Measurements from ENCODE around the gene SETD6. TPM values are rescaled to one million over a fixed set of nuclear protein-coding genes. Genes with fewer than 3 reads are reported as not detected.
A peak's percentile ranks its signal among the peaks of the same experiment; 100 is the strongest.

The SETD6 gene
- total RNA-seq, 1 donor from 2014 or later: 25.0 TPM

- Histone ChIP-seq H3K27me3 (peaks cover 25% of the 10 kb centered on the region), H3K36me3 (no peaks in the 10 kb centered on the region), H4K20me1 (ENCODE audit: low read depth) (no peaks in the 10 kb centered on the region), H3K4me2 (no peak overlapping the region), H2AFZ (replicated peaks) (no peak overlapping the region), H3F3A (ENCODE audit: low read depth) (no peaks in the 10 kb centered on the region), H3K4me3 (no peak overlapping the region), H3K4me1 (peaks cover 10% of the 10 kb centered on the region), H3K9me3 (ENCODE audit: low read depth) (no peaks in the 10 kb centered on the region), H3K9ac (no peak overlapping the region), H3K79me2 (ENCODE audit: low read depth) (no peaks in the 10 kb centered on the region), H3K27ac (no peak overlapping the region)
- Mint-ChIP-seq H3K4me3 (no peak overlapping the region), H3K9me3 (no peaks in the 10 kb centered on the region), H3K27ac (no peak overlapping the region), H3K4me1 (peaks cover 7% of the 10 kb centered on the region), H3K27me3 (ENCODE audit: insufficient read depth, low read depth) (peaks cover 2% of the 10 kb centered on the region), H3K36me3 (no peaks in the 10 kb centered on the region)
- no peak for DNase-seq (ENCODE audit: low spot score)
- TF ChIP-seq EZH2 (IDR thresholded peaks at IDR 0.05) (no peak), EZH2phosphoT487 (IDR thresholded peaks at IDR 0.05) (no peak), CTCF (IDR thresholded peaks at IDR 0.05) (no peak)
Observed at GRCh38 chr16:58503863-58504688, 11.2 kb upstream of the SETD6 start.

GRCh38 chr16:58506241-58507194, 8.8 kb upstream of the SETD6 start:
- peaks cover 7% of the 10 kb centered on the region for H3K27me3 Mint-ChIP-seq (ENCODE audit: insufficient read depth, low read depth)
- Histone ChIP-seq H2AFZ (replicated peaks) (no peak overlapping the region), H3K9me3 (ENCODE audit: low read depth) (no peaks in the 10 kb centered on the region), H4K20me1 (ENCODE audit: low read depth) (peaks cover under 1% of the 10 kb centered on the region), H3K27ac (no peak overlapping the region), H3K4me2 (no peak overlapping the region), H3K4me3 (no peak overlapping the region), H3K27me3 (peaks cover 15% of the 10 kb centered on the region), H3K36me3 (no peaks in the 10 kb centered on the region), H3K9ac (no peak overlapping the region), H3K79me2 (ENCODE audit: low read depth) (no peaks in the 10 kb centered on the region), H3K4me1 (no peaks in the 10 kb centered on the region), H3F3A (ENCODE audit: low read depth) (no peaks in the 10 kb centered on the region)
- TF ChIP-seq EZH2 (IDR thresholded peaks at IDR 0.05): no peak
- H3K36me3 Mint-ChIP-seq: no peaks in the 10 kb centered on the region
- H3K4me1 Mint-ChIP-seq: peaks cover 6% of the 10 kb centered on the region
- H3K4me3 Mint-ChIP-seq: no peak overlapping the region
- H3K27ac Mint-ChIP-seq: peak overlapping the region; percentile 93
- DNase-seq (ENCODE audit: low spot score): no peak
- H3K9me3 Mint-ChIP-seq: no peaks in the 10 kb centered on the region

GRCh38 chr16:58507195-58507962, 7.9 kb upstream of the SETD6 start:
- Histone ChIP-seq H3K27ac (no peak overlapping the region), H3K4me2 (no peak overlapping the region), H3K36me3 (no peaks in the 10 kb centered on the region), H3K9me3 (ENCODE audit: low read depth) (no peaks in the 10 kb centered on the region), H3K27me3 (peaks cover 6% of the 10 kb centered on the region), H4K20me1 (ENCODE audit: low read depth) (peaks cover 4% of the 10 kb centered on the region), H3K79me2 (ENCODE audit: low read depth) (no peaks in the 10 kb centered on the region), H2AFZ (replicated peaks) (no peak overlapping the region), H3K9ac (no peak overlapping the region), H3K4me3 (no peak overlapping the region), H3F3A (ENCODE audit: low read depth) (peaks cover 4% of the 10 kb centered on the region), H3K4me1 (no peaks in the 10 kb centered on the region)
- H3K4me3 Mint-ChIP-seq: no peak overlapping the region
- TF ChIP-seq CTCF (IDR thresholded peaks at IDR 0.05) (no peak), EZH2phosphoT487 (IDR thresholded peaks at IDR 0.05) (no peak), EZH2 (IDR thresholded peaks at IDR 0.05) (no peak)
- peaks cover 6% of the 10 kb centered on the region for H3K4me1 Mint-ChIP-seq
- no peaks in the 10 kb centered on the region for H3K9me3 Mint-ChIP-seq
- DNase-seq (ENCODE audit: low spot score): no peak
- H3K36me3 Mint-ChIP-seq: no peaks in the 10 kb centered on the region
- peaks cover 9% of the 10 kb centered on the region for H3K27me3 Mint-ChIP-seq (ENCODE audit: insufficient read depth, low read depth)
- no peak overlapping the region for H3K27ac Mint-ChIP-seq
